ENCODE data around the gene TIGD4. TPM values are rescaled to one million over a fixed set of nuclear protein-coding genes. Genes with fewer than 3 reads are reported as not detected.

TIGD4 gene
- 0.13 TPM for polyA plus RNA-seq (2013, experiment 1 of 2; ENCODE audit: insufficient read length)
- 0.16 TPM for polyA plus RNA-seq (2013, experiment 2 of 2; ENCODE audit: insufficient read length)

DNA sequence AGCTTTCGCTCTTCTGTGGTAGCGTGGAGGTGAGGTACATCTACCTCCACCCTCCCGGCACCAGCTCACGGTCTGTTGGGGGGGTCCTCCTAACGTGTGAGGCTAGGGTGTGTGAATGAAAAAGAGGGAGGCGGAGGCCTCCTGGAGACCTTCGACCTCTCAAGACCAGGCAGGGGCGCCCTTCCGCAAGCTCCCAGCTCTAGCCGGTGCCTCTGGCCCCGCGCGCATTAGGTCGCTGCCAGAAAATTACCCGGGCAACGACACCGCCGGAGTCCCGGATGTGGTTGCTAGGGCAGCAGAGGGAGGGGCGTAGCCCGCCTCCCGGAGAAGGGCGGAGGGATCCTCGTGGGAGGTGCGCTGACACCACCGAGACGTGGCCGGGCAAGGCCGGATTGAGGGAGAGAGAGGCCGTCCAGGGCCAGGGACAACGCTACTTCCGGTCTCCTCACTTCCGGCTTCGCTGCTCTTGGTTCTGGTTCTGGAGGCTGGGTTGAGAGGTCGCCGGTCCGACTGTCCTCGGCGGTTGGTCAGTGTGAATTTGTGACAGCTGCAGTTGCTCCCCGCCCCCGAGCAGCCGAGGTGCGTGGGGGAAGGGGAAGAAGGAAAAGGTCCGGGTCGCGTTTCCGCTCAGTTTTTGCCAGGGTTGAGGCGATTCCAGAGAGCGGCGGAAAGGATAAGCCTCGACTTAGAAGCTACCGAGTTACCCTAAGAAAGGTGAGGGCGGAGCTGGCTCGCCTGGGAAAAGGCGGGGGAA is at the start of gene TIGD4, which contains the start of gene ARFIP1:
TSS of gene TIGD4 (minus strand) at position 218 of the 754 bp plus-strand sequence. CDS start 8,726 bp downstream, outside the sequence.
TSS of gene ARFIP1 (plus strand) at position 442 of the 754 bp plus-strand sequence. CDS start 49,680 bp downstream, outside the sequence.
- DNase-seq: peak; percentile 97

DNA sequence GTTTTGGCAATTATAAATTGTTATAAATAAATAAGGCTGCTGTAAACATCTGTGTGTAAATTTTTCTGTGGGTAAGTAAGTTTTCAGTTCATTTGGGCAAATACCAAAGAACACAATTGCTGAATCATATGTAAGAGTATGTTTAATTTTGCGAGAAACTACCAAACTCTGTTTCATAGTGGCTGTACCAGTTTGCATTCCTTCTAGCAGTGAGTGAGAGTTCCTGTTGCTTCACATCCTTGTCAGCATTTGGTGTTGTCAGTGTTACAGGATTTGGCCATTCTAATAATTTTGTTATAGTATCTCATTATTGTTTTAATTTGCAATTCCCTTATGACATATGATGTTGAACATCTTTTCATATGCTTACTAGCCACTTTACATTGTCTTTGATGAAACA is 48.6 kb upstream of the TIGD4 start:
- no peak for DNase-seq

DNA sequence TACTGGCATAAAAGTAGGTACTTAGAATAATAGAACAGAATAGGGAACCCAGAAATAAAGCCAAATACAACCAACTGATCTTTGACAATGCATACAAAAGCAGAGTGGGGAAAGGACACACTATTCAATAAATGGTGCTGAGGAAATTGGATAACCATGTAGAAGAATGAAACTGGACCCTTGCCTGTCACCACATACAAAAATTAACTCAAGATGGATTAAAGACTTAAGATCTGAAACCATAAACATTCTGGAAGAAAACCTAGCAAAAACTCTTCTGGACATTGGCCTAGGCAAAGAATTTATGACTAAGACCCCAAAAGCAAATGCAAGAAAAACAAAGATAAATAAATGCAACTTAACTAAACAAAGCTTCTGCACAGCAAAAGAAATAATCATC is 45.8 kb upstream of the TIGD4 start:
- no peak for DNase-seq

GRCh38 chr4:152824561-152824960 is 45.0 kb upstream of the TIGD4 start:
- DNase-seq: no peak

GRCh38 chr4:152822323-152822722 is 42.8 kb upstream of the TIGD4 start:
- DNase-seq: no peak

- DNase-seq: no peak
Observed at GRCh38 chr4:152820073-152820472, 40.5 kb upstream of the TIGD4 start.

DNA sequence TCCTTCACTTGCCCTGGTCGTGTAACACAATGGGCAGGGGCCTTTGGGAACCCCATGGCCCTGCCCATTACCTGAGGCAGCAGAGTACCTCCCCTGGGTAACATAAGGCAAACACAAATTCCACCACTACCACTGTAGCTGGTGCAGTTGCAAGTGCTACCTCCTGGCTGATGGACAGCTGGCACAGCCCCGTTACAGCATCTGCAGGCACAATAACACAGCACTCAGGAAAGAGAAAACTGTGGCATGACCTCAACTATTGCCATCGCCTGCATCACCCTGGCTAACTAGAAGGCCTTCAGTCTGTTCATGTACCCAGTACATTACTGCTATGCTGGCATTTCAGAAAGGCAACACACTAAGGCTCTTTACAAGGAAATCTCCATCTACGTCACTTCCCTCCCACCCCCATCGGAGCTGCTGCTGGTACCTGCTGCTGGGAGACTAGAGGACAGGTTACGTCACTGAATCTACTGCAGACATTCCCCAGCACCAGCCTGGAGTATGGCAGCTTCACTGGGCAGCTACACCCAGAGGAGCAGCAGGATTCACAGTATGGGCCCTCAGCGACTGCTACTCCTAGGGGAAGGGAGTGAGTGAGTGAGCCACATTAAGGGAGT is 39.6 kb upstream of the TIGD4 start:
- DNase-seq: no peak

- no peak for DNase-seq
Observed at GRCh38 chr4:152817331-152817730, 37.8 kb upstream of the TIGD4 start.

DNA sequence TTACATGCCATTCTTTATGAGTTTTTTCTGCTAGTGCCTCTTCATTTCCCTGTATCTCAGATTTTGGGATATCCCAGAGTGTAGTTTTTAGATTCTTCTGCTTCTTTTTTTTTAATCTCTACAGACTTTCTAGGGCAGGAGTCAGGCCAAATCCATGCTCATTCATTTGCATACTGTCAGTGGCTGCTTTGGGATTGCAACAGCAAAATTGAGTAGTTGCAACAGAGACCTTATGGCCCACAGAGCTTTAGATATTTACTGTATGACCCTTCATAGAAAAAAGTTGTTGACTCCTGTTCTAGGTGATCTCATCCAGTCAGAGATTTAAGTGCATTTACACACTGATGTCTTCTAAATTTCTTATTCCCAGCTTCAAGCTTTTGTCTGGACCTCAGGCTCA is 35.5 kb upstream of the TIGD4 start:
- DNase-seq: no peak

- DNase-seq: no peak
Observed at GRCh38 chr4:152810715-152811287, 31.3 kb upstream of the TIGD4 start.

GRCh38 chr4:152808670-152809069 is 29.1 kb upstream of the TIGD4 start:
- DNase-seq: no peak

DNA sequence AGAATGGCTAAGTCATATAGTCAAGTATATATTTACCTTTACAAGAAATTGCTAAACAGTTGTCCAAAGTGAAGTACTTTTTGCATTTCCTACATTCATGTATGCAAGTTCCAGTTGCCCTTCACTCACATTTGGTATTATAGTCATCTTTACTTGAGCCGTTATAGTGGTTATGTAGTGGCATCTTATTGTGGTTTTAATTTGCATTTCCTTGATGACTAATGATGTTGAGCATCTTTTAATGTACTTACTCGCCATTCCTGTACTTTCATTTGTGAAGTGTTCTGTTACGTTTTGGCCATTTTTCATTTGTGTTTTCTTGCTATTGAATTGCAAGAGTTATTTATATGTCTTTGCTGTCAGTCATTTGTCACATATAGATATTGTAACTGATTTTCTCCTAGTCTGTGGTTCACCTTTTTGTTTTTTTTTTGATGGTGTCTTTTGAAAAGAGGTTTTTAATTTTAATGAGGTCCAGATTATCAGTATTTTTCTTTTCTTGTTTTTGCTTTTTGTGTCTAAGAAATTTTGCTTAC is 27.8 kb upstream of the TIGD4 start:
- peak; percentile 73 for DNase-seq

DNA sequence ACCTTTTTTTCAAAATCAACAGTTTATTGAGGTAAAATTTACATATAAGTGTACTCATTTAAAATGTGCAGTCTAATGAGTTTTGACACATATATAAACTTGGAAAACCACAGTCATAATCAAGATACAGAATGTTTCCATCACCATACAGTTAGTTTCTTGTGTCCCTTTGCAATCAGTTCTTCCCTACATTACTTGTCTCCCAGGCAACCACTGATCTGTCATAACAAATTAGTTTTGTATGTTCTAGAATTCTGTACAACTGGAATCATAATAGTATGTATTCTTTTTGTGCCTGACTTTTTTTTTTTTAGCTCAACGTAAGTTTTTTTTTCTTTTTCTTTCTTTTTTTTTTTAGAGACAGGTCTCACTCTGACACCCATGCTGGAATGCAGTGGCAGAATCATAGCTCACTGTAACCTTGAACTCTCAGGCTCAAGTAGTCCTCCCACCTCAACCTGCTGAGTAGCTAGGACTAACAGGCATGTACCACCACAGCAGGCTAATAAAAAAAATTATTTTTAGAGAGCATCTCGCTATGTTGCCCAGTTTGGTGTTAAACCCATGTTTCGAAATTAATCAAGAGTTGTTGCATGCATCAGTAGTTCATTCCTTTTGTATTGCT is 27.1 kb upstream of the TIGD4 start:
- DNase-seq: no peak

DNA sequence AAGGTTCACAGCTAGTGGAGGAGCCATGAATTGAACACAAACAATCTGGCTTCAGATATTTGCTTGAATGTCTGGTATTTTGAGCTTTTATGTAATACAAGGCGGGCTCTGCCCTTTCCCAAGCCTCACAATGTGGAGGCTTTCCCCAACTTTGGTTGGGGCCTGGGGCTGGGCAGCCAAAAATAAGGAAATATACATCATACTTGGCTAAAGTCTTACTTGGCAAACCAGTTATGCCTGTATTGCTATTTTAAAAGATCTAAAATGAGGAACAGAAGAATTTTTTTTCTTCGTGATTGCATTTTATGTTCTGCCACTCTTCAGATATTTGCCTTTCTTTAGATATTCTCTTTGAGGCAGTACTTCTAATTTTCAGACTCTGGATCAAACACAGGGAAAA is 26.3 kb upstream of the TIGD4 start:
- DNase-seq: no peak

GRCh38 chr4:152805071-152805650 is 25.6 kb upstream of the TIGD4 start:
- DNase-seq: no peak

GRCh38 chr4:152803541-152803940 is 24.0 kb upstream of the TIGD4 start:
- no peak for DNase-seq

DNA sequence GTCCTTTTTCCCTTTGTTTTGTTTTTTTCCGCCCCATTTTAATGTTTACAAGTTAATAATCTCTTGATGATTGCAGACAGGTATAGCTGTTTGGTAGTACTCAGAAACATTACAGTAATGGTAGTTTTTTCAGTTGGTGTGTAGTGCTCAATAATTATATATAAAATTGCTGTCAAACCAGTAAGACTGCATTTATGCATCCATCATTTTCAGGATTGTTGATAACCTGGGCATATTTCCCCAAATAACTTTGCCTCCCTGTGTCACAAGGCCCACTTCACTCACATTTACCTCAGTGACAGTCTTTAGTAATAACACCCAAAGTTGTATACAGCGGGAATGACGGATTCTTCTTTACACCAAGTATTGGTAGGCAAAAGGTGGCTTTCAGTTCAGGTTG is 16.4 kb upstream of the TIGD4 start:
- DNase-seq: no peak

GRCh38 chr4:152786627-152787026 is 7.1 kb upstream of the TIGD4 start:
- no peak for DNase-seq

DNA sequence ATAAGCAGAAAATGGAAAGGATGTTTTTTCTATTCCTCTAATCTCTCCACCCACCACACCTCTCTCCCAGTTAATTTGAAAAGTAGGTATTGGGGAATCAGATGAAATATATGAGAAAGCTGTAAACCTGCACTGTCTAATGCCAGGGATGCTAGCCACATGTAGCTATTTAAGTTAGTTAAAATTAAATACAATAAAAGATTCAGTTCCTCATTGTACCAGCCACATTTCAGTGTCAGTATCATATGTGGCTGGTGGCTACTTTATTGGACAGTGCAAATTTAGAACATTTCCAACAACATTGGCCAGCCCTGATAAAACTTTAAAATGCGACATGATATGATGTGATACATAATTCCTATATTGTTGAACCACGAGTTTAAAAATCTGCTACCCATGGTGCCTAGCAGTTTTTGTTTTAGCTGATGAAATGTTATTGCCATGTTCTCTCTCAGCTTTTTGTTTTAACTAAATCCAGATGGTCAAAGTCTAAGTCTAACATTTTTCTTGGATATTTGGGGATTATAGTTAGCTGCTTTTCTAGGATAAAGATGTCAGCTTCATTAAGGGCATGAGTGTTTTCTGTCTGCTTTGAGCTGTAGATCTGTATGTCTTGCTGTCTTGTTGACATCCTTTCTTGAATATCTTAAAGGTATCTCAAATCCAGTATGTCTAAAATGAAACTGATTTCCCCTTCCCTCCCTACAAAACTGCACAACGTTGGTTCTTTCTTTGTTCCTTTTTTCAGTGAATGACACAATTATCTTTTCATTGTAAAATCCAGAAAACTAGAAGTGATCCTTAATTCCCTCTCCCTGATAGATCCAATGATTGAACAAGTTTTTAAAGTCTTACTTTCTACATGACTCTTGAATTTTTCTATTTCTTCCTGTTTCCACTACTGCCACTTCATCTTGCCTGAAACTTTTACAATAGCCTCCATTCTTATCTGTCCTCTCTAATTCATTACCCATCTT is 6.4 kb upstream of the TIGD4 start:
- peak; percentile 72 for DNase-seq

DNA sequence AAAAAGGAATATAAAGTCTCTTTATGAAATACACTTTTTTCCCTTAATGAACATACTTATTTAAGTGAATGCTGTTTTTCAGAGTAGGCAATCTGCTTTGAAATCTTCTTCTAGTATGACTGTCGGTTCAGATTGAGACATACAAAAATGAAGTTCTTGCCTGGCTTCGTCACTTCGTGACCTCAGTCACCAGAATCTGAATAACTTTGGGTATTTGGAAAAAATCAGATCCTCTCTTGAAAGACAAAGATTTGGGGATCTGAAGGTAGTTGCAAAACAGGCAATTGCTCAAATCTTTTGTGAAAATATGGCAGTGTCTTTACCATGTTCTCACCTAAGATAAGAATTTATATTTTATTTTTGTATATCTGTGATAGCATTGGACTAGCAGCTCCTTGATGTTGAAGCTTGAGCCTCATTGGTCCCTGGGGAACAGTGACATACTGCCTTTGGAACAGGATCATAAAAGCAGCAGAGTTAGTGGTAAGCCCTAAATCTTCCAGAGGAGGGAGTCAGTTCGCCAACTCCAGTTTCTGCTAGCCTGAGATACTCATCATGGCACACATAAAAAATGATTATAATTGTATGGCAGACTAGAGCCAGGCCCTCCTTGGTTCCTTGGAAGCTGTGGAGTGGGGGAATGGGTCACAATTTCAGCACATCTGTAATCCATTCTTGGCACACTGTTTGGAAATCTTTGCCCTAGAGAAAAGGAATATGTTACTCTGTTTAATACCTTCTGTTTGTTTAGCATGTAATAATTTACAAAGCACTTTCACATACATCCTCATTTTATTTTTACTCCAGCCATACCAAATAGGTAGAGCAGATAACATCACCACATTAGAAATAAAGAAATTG is 5.2 kb upstream of the TIGD4 start:
- peak; percentile 75 for DNase-seq

All from fibroblast of skin of abdomen (primary cell).